ENCODE measurements around the gene TGM2.

TGM2 gene

DNA sequence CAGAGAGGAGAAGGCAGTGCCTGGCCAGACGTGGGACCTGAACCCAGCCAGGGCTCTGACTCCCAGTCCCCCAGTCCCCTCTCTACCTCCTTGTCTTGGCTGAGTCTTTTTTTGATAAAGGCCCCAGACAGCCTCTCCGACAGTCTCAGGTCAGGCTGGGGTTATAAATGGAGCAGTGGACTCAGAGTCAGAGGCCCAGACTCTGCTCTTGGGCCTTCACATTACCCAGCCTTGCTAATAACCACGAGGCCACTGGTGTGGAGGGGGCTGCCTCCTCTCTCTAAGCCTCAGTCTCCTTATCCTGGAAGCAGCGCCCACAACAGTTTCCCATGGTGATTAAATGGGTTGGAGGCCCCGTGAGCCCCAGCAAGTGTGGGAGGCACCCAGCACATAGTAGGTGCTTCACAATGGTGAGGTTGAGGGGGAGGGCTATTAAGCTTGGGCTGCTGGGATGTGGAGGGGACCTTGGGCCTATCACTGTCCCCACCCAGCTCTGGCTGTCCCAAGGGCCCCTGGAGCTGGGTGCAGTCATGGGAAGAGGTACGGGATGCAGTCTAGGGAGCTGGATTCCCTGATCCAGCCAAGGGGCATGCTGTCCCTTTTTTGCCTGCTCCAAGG, 35.7 kb downstream of the TGM2 start:
- DNase-seq: no peak

DNA sequence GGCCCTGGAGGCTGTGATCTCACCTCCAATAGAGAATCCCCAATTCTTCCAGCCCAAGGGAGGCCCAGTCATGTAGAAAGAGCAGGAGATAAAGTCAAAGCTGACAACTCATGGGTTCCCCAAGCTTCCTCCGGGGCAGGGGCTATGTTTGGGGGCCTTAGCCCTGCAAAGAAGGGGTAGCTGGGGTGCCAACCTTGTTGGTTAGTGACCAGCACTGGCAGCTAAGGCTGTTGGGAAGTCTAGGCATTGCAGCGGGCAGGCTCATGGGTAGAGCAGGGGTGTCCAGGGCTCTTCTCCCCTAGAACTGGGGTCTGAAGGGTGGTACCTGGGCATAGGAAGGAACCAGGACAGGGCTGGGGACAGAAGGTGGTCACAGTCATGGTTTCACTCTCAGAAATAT, 36.4 kb downstream of the TGM2 start:
- no peak for DNase-seq

DNA sequence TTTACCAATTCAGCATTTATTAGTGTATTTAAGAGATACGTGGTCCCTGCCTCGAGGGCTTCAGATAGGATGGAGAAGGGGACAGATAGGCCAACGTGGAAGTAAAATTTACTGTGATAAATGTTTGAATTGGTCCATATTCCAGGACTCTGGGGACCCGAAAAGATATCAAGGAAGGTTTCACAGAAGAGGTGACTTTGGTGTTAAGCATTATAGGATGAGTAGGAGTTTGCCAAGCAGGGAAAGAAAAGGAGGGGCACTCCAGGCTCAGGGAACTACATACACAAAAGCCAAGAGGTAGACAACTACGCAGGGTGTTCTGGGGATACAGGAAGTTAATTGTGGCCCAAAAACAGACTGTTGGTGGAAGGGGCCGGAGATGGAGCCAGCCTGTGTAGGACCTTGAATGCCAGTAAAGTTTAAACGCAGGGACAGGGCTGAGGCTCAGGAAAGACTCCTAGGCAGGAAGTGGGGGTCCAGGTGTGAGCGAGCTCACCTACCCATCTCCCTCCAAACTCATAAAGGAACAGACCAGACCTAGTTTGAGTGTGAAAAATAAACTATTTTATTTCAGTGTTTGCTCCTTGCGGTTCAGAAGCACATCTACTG, 37.0 kb downstream of the TGM2 start:
- no peak for DNase-seq

- DNase-seq: no peak
Measured at GRCh38 chr20:38126932-38127621, 38.0 kb downstream of the TGM2 start.

DNA sequence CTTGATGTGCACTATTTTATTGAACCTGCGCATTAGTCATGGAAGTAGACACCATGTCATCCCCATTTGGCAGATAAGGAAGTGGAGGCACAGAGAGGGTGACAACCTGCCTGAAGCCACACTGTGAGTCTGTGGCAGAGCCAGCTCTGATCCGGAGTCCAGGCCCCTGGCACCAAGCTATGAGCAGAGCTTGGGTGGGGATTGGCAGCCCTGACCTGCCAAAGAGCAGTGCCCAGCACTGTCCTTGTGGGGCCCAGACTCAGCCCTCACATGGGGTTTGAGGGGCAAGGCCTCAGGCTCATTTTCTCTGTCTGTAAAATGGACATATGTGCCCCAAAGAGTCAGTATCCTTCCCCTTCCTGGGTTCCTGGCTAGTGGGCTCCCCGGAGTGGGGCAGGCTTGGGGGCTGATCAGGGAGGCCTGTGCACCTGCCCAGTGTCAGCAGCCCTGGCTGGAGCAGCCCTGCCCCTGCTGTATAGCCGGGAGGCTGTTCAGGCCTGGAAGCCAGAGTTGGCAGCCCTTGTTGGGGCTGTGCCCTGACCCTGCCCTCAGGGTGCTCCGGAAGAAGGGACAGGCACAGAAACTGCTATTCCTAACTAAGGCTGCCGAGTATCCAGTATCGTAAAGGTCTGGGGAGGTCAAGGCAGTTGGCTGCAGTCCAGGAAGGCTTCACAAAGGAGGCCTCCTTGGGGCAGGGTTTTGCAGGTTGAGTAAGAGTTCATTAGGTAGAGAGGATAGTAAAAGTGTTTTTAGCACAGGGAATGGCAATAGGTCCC, 38.7 kb downstream of the TGM2 start:
- no peak for DNase-seq

DNA sequence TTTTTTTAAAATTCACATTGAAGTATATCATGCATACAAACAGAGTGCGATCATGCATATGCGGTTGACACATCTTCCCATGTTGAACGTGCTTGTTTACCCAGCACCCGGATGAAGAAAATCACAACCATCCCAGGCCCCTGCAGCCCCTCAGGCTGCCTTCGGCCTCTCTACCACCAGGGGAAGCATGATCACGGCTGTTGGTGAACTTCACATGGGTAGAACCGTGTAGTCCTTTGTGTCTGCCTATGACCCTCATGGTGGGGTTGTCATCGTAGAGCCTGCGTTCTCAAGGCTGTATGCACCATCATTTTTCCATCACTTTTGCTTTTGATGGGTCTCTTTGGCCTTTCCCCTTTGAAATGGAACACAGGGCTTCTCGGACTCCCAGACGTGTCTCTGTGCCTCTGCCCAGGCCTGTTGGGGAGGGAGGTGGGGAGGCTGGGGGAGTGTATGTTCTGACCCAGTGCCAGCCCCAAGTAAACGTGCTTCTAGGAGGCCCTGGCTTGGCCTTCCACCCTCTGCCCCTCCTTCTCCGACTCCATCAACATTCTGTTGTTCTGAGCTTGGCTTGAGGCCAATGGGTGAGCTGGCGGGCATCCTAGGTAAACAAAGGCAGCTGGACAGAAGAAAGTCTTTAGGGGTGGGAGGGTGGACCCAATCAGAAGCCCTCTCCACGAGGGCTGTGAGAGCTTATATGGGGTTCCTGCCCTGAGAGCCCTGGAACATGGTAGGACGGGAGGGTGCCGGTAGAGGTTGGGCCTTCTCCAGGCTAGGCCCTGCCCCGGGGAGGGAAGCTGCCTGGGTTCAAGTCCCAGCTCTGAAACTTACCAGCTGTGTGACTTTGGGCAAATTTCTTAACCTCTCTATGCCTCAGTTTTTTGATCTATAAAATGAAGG, 39.7 kb downstream of the TGM2 start:
- DNase-seq: no peak

DNA sequence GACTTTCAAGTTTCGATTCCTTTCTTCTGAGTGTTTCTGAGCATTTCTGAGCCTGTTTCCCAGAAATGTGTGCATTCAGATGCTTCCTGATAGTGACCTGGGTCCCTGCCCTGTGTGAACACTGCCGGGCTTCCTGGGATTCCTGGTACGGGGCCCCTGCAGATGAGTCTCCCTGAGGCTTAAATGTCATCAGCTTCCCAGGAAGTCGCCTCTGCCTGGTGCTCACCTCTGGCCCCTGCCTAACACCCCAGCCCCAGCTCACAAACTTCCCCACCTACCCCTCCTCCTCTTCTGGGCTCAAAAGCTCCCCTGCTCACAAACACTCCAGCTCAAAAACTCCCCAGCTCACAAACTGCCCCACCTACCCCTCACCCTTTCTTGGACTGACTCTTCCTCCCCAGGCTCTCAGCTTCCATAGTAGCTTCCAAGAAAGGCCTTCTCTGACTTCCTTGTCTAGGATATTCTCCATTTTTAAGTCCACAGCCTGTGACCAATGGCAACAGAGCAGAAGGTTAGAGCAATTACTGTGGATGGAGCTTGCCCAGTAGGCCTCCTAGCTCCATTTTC, 42.0 kb downstream of the TGM2 start:
- no peak for DNase-seq

GRCh38 chr20:38121741-38122140, 43.3 kb downstream of the TGM2 start:
- DNase-seq: no peak

DNA sequence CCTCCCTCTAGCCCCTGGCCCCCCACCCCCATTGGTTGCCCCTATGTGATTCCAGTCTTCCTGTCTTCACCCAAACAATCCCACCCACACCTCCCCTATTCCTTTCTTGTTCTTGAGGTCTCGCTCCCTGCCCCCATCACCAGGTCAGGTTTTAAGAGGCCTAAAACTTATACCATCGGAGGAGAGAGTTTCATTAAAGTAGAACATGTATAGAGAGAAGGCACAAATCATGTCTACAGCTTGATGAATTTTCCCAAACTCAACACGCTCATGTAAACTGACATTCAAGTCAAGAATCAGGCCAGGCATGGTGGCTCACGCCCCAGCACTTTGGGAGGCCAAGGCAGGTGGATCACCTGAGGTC, 44.5 kb downstream of the TGM2 start:
- no peak for DNase-seq

GRCh38 chr20:38119446-38119845, 45.6 kb downstream of the TGM2 start:
- no peak for DNase-seq

DNA sequence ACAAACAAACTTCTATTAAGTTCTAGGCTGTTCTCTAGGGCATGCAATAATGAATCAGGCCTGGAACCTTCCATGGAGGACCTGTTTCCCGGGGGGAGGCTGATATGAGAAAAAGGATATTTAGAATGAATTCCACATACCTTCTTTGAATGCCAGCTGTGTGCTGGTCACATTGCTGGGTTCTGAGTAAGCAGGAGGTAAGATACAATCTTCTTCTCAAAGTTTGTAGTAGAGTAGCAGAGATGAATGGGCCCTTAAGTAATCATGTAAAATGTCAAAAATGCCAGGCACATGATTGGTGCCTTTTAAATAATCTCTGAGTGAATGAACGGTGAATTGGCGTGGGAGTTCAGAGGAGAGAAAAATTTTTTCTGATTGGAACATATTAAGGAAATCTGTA, 47.4 kb downstream of the TGM2 start:
- DNase-seq: no peak

DNA sequence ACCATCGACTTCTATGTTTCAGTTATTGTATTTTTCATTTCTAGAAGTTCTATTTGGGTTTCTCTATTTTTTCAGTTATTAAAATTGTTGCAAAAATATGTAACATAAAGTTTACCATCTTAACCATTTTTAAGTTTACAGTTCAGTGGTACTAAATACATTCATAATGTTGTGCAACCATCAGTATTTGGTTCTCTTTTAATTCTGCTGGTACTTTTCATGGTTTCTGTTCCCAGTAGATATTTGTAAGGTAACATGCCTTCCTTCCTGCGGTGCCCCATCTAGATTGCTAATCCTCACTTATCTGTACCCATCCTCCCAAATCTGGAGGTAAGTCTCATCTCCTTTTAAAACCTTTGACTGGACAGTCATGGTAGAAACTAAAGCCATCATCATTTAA, 47.9 kb downstream of the TGM2 start:
- no peak for DNase-seq

- no peak for DNase-seq
Measured at GRCh38 chr20:38116409-38117165, 48.5 kb downstream of the TGM2 start.

GRCh38 chr20:38115896-38116295, 49.2 kb downstream of the TGM2 start:
- DNase-seq: no peak

- no peak for DNase-seq
Measured at GRCh38 chr20:38115205-38115604, 49.9 kb downstream of the TGM2 start.

DNA sequence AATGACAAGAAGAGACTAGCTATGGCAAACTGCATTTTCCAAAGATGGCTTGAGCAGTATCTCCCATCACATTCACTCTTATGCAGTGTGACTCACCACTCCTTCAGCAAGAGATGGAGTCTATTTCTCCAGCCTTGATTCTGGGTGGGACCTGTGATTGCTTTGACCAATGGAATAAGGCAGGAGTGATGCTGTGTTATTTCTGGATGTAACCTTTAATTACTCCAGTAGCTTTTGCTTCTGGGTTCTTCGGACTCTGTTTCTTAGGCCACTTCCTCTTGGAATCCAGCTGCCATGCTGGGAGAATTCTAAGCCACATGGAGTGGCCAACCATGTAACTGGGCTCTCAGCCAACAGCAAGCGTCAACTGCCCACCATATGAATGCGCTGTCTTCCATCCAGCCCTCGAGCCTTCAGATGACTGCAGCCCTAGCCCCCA, 50.7 kb downstream of the TGM2 start:
- DNase-seq: no peak

DNA sequence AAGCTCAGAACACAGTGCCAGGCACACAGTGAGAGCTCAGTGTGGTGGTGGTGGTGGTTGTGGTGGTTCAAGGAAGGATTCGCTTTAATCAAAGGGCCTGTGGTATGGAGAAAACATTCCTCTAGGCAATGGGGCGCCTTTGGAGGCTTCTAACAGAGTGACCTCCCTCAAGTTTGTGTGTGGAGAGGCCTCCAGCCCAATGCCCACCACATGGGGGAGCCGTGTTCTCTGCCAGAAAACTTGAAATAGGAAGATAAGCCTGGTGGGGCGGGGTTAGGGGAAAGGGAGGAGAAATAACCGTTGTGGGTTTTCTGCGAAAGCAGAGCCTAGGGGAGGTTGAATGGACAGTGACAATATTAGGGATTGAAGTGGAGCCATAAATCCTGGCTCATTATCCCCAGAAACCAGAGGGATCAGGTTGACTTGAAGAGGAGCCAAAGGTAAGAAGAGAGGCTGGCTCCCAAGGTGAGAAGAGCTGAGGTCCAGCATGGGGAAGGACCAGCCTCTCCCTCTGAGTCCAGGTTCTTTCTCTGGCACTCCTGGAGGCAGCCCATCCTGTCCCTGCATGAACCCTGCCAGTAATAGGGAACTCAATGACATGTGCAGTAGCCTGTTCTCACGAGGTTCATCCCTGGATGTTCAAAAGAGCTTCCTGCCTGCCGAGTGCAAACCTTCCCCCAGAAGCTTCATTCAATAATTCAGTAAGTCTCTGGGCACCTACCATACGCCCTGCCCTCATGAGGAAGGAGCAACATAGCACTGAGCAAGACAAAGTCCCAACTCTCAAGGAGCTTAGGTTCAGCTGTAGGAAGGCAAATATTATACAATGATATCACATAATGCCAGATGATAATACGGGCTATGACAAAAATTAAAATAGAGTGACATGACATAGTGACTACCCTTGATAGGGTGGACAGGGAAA, 51.4 kb downstream of the TGM2 start:
- DNase-seq: no peak

DNA sequence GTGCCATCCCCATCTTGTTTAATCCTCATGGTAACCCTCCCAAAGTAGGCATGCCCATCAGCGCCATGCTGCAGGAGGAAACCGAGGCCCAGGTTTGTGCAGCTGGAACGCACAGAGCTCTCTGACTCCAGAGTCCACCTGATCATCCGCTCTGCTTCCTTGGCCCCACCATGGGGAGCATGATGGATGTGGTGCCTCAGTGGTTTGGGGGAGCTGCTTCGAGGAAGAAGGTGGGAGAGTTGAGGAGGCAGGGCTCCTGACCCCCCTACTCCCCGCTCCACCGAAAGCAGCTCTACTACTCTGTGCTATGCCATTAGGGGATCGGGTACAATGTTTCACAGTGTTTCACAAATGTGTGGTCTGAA, 52.2 kb downstream of the TGM2 start:
- DNase-seq: no peak

DNA sequence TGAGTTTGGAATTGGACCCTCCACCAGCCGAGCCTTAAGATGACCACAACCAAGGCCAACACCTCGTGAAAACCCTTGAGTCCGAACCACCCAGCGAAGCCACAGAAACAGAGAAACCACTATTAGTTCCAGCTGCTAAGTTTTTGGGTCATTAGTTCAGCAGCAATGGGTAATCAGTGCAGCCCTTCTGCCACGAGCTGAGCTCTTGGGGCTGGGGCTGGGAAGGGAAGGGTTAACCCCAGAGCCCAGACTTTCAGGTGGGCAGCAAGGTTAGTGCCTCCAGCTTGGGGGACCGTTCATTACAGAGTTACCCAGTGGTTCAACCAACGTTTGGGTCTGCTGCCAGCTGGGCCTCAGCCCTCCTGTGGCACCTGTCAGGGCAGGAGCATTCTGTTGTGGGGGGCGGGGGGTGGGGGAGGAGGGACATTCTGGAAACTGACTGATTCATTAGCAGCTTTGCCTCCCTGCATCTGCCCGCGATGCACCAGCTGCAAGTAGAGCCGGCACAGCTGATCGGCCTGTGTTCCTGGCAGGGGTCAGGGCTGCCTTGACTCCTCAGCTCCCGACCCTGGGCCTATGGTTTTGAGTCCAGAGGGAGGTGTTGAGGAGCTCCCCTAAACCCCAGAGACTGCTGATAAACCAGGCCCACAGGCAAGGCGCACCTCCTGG, 52.7 kb downstream of the TGM2 start:
- DNase-seq: no peak

Data from KG1 (cell line).